GM06990 (cell line): ENCODE measurements around the gene KAT6B.

ENCODE experiments used
- DNase-seq: peaks from one replicate; pipeline ENCODE4 v3.0.0-alpha.2; 2011; ENCODE audit not compliant: insufficient read length; ENCODE audit errors: extremely low read depth
- H3K27me3 ChIP-seq: replicated peaks from 2 replicates; pipeline ENCODE4 v1.6.0; 2011; ENCODE audit warnings: low read length; ENCODE audit not compliant: control insufficient read depth, insufficient read depth
- H3K36me3 ChIP-seq: 2 replicates; pipeline ENCODE4 v1.5.1; 2011; ENCODE audit warnings: low read length; ENCODE audit not compliant: control insufficient read depth, insufficient read depth
- H3K4me3 ChIP-seq: replicated peaks from 2 replicates; pipeline ENCODE4 v1.5.1; 2011; ENCODE audit warnings: low read depth, mild to moderate bottlenecking, control low read depth, low read length
- TF ChIP-seq, protein P1 (sequence below): IDR thresholded peaks from 2 replicates; pipeline ENCODE4 v1.5.1; 2011; ENCODE audit warnings: low read length, control low read depth, mild to moderate bottlenecking, inconsistent platforms; ENCODE audit not compliant: insufficient read depth, poor library complexity, severe bottlenecking

KAT6B gene

DNA sequence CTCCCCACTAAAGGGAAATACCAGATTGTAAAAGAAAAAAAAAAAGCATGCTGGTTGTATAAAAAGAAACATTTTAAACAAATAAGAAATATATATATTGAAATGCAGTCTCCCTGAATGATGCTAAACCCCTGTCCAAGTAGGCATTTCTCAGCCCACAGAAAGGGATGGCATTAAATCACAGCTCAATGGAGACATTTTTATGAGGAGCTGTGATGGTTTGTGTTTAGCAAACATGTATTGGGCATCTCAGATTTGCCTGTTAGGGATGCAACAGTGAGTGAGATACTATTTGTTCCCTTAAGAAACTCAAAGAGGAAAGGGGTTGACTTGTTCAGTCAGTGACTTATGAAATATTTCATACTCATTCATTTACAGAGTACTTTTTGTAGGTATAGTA is 51.5 kb downstream of the KAT6B start:
- DNase-seq = no peak
- Histone ChIP-seq H3K4me3 (no peak overlapping the region), H3K27me3 (no peaks in the 10 kb centered on the region), H3K36me3 (no peaks in the 10 kb centered on the region)
- TF ChIP-seq, protein P1, sequence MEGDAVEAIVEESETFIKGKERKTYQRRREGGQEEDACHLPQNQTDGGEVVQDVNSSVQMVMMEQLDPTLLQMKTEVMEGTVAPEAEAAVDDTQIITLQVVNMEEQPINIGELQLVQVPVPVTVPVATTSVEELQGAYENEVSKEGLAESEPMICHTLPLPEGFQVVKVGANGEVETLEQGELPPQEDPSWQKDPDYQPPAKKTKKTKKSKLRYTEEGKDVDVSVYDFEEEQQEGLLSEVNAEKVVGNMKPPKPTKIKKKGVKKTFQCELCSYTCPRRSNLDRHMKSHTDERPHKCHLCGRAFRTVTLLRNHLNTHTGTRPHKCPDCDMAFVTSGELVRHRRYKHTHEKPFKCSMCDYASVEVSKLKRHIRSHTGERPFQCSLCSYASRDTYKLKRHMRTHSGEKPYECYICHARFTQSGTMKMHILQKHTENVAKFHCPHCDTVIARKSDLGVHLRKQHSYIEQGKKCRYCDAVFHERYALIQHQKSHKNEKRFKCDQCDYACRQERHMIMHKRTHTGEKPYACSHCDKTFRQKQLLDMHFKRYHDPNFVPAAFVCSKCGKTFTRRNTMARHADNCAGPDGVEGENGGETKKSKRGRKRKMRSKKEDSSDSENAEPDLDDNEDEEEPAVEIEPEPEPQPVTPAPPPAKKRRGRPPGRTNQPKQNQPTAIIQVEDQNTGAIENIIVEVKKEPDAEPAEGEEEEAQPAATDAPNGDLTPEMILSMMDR = no peak

DNA sequence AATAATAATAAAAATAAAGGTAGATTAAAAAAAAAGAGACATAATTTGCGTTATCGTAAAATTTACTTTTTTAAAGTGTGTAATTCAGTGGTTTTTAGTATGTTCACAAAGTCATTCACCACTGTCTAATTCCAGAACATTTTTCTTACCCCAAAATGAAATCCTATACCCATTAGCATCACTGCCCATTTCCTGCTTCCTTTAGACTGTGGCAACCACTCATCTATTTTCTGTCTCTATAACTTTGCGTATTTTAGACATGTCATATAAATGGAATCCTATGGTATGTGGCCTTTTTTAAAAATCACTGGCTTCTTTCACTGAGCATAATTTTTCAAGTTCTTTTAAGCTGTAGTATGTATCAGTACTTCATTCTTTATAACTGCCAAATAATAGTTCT is 53.6 kb downstream of the KAT6B start:
- H3K27me3 ChIP-seq = no peaks in the 10 kb centered on the region
- no peak overlapping the region for H3K4me3 ChIP-seq
- TF ChIP-seq, protein P1 = no peak
- no peak for DNase-seq
- no peaks in the 10 kb centered on the region for H3K36me3 ChIP-seq

DNA sequence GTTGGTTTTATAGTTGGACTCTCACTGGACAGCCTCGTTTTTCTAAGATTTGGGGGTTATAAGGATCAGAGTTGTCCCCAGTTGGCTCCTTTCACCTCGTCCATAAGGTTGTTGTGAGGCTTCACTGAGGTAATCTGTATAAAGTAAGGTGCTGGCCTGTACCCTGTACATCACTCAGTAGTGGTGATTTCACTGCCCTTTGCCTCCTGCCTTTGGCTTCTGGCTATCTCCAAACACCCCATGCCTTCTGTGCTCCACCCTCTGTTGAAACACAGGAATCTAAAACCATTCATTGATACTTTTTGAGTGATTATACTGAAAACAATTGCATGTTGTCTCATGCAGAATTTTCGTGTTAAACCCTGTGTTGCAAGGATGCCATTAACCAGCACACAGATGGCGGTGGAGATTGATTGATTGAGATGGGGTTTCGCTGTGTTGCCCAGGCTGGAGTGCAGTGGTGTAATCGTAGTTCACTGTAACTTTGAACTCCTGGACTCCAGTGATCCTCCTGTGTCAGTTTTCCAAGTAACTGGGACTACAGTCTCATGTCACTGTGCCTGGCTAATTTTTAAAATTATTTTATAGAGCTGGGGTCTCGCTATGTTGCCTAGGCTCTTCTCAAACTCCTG is 55.0 kb downstream of the KAT6B start:
- TF ChIP-seq, protein P1 = no peak
- Histone ChIP-seq H3K27me3 (no peaks in the 10 kb centered on the region), H3K4me3 (no peak overlapping the region), H3K36me3 (no peaks in the 10 kb centered on the region)
- no peak for DNase-seq

DNA sequence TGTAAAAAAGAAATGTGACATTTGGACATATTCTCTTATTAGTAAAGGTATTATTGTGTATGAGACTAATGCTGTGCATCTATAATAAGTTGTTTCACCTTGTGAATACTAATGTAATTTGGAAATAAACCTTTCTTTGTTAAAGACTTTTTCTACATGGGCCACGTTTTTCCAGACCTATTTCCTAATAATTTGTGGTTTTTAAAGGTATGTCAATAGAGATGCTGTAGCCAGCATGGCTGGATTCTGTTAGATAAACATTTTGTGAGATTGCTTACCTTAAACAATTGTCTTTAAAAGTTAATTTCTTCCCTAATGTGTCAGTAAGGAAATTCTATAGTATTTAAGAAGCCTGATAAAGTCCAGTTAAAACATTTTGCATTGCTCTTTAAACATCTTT is 56.0 kb downstream of the KAT6B start:
- Histone ChIP-seq H3K4me3 (no peak overlapping the region), H3K36me3 (no peaks in the 10 kb centered on the region), H3K27me3 (no peaks in the 10 kb centered on the region)
- no peak for DNase-seq
- TF ChIP-seq, protein P1 = no peak

DNA sequence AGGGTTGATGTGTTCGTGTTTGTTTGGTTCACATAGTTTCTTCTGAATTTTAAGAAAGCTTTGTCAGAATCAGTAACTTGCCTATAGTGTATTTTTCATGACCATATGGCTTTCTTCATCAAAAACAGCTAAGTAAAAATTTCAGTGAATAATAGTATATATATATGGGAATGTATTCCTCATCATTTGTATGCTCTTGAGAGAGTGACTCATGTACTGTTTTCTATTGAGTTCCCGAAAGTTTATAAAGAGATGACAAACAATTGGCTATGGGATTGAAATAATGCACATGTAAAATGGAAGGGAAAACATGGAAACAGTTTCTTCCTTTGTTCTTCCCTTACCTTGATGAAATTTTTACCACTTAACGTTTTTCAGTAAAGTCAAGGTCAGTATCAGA is 56.4 kb downstream of the KAT6B start:
- H3K4me3 ChIP-seq = no peak overlapping the region
- H3K27me3 ChIP-seq = no peaks in the 10 kb centered on the region
- no peak for DNase-seq
- TF ChIP-seq, protein P1 = no peak
- H3K36me3 ChIP-seq = no peaks in the 10 kb centered on the region

DNA sequence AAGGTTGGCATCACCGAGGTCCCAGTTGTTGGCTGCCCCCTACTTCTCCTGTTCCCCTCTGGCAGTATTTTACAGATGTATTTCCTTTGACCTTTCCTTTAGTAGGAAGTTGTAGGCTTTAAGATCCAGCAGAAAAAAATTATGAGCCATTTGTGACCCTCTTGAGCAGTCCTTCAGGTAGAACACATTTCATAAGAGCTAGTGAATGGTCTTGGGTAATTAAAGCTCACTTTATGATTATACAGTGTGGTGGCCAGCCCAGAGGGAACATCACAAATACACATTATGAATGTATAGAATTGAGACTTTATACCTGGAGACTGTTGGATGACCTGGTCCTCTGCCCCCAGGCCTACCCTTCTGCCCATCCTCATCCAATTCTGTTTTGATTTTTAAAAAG is 57.0 kb downstream of the KAT6B start:
- no peak overlapping the region for H3K4me3 ChIP-seq
- TF ChIP-seq, protein P1 = no peak
- no peaks in the 10 kb centered on the region for H3K36me3 ChIP-seq
- H3K27me3 ChIP-seq = no peaks in the 10 kb centered on the region
- no peak for DNase-seq
